Measurements from ENCODE around the gene NCOA1.
"Not testable (repeated sequence)": the region's sequence is repeated elsewhere in the genome, so short reads cannot be mapped to it uniquely, and the experiment has no call there.

NCOA1 gene

DNA sequence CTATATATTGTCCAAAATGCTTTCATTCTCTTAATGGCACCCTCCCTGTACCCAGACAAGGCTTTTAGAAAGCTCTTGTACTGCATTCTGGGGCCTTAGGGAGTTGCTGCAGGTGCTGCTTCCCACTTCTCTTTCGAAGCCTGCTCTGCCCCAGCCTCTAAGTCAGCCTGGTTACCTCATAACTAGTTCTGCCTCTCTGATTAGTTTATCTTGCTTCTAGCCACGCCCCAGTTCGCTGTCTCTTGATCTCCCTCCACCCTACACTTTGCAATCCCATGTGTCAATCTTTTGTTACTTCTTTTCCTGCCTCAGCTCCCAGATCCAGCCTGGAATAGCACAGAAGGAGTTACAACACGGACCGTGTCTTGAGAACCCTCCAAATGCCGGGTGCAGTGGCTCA, 13.8 kb upstream of the NCOA1 start:
- no peak for ATAC-seq

- no peak for ATAC-seq
Observed at GRCh38 chr2:24478243-24478642, 12.8 kb upstream of the NCOA1 start.

DNA sequence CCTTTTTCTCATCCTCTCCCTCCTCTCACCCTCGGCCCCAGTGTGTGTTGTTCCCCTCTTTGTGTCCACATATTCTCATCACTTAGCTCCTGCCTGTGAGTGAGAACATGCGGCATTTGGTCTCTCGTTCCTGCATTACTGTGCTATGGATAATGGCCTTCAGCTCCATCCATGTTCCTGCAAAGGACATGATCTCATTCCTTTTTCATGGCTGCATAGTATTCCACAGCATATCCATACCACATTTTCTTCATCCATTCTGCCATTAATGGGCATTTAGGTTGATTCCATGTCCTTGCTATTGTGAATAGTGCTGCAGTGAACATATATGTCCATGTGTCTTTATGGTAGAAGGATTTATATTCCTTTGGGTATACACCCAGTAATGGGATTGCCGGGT, 10.8 kb upstream of the NCOA1 start:
- ATAC-seq = no peak

- ATAC-seq = no peak
Observed at GRCh38 chr2:24482251-24482971, 8.6 kb upstream of the NCOA1 start.

GRCh38 chr2:24482972-24483300, 8.1 kb upstream of the NCOA1 start:
- no peak for ATAC-seq

DNA sequence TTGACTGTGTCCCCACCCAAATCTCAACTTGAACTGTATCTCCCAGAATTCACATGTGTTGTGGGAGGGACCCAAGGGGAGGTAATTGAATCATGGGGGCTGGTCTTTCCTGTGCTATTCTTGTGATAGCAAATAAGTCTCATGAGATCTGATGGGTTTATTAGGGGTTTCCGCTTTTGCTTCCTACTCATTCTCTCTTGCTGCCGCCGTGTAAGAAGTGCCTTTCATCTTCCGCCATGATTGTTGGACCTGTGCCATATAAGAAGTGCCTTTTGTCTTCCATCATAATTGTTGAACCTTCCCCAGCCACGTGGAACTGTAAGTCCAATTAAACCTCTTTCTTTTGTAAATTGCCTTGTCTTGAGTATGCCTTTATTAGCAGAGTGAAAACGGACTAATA, 6.4 kb upstream of the NCOA1 start:
- ATAC-seq = not testable (repeated sequence)

DNA sequence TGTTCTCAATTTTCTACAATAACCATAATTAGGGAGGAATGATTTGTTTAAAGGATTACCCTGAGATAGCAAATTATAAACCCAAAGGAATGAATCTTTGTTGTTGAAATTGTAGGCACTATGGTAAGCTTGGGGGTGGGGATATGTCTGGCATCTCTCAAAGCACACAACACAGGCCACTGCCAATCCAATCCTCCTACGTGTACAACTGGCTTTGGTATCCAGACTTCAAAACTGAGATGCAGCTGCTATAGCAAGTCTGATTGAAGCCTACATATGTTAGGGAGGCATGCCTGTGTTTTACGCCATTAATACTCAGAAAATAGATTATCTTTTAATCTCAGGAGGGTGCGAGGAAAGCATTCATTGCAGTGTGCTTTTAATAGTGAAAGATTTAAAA, 5.9 kb upstream of the NCOA1 start:
- ATAC-seq = no peak

GRCh38 chr2:24486636-24487205, 4.3 kb upstream of the NCOA1 start:
- no peak for ATAC-seq

DNA sequence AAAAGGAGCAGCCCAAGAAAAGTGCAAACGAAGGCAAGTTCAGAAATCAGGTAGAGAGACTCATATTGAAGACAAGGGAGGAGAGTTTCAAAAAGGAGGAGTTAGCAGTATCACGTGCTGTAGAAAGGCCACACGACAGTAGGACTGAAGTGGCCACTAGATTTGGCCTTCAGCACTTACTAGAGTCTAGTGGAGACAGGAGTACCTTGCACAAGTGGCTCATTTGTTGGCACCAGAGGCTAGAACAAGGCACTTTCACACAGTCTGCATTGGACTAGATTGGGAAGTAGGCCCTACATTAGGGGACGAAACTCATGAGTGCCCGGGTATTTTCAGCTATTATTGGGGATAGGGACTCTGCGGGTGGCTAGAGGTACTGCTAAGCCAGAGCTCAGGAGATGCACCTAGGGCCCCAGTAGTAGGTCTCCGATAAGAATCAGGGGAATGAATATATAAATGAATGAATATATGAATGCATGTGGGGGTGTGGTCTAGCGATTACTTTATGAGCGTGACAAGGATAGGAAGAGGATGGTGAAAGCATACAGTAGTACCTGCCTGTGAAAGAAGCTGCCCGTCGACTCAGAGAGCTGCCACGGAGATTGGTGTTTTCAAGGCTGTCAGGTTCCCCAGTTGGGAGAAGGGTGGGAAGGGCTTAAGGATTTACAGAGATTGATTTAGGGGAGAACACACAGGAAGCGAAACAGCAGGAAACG, 1.4 kb upstream of the NCOA1 start:
- no peak for ATAC-seq

DNA sequence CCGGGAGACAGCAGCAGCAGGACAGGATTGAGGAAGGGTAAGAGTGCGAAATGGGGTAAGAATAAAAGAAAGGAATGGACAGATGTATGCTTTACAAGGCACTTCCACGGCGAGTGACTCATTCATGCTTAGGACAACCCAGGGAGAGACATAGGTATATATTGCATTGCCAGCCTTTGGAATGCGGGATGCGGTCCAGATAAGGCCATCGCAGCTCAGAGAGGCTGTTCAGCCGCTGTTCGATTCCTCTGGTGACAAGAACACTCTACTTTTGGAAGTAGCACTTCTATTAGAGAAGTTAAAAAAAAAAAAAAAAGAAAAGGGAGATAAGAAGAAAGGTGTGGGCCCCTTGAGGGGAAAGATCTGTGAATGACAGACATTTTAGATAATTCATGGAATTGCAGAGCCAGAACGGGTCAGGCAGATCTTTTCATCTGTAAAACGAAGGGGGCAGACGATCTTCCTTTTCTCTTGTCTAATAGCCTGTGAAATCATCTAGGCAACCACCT, 819 bp upstream of the NCOA1 start:
- ATAC-seq = no peak

- ATAC-seq = peak; percentile 29 to 39
Observed at GRCh38 chr2:24491542-24492420, 727 bp downstream of the NCOA1 start.

DNA sequence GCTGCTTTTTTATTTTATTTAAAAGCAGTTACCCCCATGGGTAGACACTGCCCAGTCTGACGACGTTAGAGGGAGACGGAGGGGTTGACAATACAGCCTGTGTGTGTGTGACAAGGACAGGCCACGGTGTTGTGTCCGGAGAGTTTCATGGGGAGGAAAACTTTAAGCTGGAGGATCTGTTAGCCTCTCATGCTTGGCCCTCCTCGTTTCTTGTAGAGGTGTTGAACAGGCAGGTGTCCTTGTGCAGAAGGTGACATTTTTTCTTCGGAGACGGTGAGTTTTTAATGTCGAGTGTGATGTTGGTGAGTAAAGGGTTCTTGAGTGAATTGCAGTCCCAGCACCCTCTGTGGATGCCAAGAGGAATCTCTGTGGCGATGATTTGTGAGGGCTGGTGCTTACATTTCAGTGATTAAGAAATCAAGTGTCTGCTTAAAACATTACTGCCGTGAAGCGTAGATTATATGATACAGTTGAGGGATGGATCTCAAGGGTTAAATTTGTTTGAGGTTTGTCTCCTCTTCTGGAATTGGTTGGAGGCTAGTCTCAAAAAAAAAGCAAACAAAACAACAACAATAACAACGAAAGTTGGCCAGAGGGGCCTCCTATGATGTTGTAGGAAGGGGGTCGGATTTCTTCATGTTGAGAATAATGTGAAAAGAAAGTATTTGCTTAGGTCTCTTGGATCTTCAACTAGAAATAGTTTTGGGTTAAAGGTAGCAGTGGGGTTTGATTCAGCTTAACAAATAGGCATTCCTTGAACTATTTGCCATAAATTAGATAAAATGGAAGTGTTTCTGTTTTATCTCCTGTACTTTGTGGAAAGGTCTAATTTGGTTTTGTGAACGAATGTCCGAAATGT, 1.6 kb downstream of the NCOA1 start:
- no peak for ATAC-seq

GRCh38 chr2:24493713-24494112, 2.7 kb downstream of the NCOA1 start:
- ATAC-seq = no peak

DNA sequence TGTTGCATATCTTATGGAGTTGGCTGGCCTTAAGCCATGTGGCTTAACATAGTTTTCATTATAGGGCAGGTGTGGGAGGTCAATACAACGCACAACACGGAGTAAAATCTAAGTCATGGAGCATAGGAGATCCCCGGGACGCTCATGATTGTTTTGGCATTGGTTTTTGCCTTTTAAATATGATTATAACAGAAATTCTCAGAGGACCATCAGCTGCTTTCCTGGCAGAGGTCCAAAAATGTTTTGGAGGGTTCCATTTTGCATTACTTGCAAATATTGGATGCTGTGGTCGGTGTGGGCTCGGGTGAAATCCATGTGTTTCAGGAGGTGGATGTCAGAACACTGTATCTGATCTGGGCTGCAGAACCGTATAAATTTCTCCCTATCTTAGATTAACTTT, 3.4 kb downstream of the NCOA1 start:
- no peak for ATAC-seq

DNA sequence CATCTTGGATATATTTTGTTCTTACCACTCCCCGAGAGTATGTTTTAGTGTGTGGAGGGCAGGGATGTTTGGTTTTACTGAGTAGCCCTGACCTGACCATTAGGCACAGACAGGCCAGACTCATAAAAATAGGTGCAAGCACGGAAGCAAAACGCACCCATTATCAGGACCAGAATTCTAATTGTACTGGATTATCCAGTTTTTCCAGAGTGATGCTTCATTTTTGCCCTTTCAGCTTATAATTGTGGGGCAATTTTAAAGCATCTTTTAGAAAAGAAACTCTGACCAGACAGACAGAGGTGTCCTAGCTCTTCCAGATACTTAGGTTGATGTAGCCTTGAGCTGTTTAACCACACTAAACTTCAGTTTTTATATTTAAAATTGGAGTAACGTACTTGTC, 4.4 kb downstream of the NCOA1 start:
- ATAC-seq = no peak

DNA sequence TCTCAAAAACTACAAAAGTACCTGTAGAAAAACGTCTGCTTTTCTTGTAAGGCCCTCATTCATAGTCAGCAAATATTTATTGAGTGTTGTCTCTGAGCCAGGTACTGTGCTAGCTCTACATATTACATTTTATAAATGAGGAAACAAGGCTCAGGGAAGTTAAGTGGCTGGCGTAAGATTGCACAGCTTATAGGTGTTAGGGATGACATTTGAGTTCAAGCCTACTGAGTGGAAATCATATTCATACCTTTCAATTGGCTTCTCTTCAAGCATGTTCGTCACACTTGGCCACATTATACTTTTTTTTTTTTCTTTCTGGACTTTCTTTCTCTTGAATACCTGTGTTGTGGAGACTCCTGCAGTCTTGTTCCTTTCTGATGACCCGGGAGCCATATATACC, 5.9 kb downstream of the NCOA1 start:
- ATAC-seq = no peak

DNA sequence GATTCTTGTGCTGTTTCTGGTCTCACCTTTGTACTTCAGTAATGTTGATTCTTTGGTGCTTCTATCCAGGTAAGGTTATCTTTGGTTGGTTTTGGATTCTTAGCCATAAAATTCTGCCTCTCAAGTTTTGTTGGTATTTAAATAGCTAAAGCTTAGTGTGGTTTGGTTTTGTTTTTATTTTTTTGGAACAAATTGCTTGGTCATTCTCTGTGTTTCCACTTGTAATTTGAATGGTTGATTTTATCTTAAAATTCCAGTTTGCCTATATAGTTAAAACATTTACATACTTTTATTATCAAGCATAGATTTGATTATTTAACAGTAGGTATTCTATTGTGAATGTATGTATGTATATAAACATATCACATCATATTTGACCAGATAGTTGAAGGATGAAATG, 6.6 kb downstream of the NCOA1 start:
- no peak for ATAC-seq

DNA sequence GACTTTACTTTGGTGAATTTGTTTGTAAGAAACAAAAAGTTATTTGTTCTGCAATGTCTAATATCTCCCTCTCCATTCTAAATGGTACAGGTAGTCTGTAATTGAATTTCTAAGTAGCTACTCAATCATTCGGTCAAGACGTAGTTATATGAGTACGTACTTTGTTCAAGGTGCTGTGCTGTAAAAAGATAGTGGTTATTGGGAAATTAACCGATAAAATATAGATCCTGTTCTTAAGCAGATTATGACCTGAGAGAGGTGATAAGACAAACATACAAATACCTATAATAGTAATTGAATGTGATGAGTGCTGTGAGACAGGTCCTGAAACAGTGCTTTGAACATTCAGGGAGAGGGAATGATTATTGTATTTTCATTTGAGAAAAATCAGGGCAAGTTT, 7.1 kb downstream of the NCOA1 start:
- ATAC-seq = no peak

DNA sequence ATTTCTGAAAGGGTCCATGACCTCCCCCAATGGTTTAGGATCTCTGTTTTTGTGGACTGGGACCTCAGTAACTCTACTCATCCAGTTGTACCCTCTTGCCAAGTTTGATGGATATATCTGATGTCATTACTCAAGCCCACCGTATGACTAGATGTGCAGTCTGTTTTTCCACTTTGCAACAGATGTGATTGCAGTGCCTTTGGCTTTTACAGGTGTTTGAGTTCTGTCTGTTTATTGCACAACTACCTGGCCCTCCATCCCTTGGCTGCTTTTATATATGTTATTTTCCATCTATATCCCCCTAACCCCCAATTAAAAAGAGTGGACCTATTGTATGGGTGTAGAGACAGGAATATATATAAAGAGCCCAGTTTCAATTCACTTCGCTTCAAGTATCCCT, 10.8 kb downstream of the NCOA1 start:
- no peak for ATAC-seq

GRCh38 chr2:24505534-24506275, 14.7 kb downstream of the NCOA1 start:
- ATAC-seq = no peak

- ATAC-seq = peak in 1 of 2 donors; percentile 25
Observed at GRCh38 chr2:24507549-24507948, 16.5 kb downstream of the NCOA1 start.
